ENCODE results near the gene CLDN6.

Gene CLDN6

DNA sequence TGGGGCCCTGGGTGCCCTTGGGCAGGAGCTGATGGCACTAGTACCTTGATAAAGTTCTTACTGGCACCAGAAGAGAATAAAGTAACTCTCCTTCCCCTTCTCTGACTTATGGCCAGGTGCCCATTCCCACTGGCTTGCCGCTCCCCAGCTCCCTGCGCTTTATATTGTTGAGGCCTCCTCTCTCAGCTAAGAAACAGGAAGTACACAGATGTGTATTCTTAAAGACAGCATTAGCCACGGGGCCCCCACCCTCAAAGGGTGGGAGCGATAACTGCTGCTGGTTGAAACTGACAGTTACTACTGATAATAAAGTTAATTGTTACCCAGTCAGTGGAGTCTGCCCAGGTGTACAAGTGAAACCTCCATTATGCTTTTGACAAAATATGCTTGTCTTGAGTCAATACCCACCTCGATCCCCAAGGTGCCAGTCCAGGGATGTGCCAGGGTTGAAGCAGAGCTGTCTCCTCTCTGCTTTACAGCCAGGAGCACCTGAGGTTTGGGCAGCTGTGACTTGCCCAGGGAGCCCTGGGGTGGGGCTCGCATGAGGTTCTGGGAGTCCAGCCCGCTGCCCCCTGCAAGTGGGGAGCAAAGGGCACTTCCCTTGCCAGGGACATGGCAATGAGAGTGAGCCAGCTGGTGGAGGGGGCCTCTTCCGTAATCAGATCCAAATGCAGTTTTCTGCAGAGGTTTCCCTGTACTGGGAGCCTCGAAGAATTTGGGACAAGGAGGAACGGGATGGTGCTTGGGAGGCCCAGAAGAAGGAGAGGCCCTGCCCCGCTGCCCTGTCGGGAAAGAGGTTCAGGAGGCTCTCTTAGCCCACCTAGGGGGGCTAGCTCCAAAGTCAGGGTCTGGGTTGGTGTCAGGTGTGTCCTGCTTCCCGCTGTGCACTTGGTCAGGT, 10.7 kb downstream of the CLDN6 start:
- Mint-ChIP-seq H3K36me3 (no peaks in the 10 kb centered on the region), H3K27ac (no peak overlapping the region), H3K27me3 (peaks cover 5 to 16% of the 10 kb centered on the region in 2 donors), H3K4me3 (no peak overlapping the region), H3K9me3 (no peaks in the 10 kb centered on the region), H3K4me1 (peaks cover 25 to 29% of the 10 kb centered on the region in 2 donors)
- ATAC-seq (replicated peaks) (no peak), DNase-seq (no peak)

DNA sequence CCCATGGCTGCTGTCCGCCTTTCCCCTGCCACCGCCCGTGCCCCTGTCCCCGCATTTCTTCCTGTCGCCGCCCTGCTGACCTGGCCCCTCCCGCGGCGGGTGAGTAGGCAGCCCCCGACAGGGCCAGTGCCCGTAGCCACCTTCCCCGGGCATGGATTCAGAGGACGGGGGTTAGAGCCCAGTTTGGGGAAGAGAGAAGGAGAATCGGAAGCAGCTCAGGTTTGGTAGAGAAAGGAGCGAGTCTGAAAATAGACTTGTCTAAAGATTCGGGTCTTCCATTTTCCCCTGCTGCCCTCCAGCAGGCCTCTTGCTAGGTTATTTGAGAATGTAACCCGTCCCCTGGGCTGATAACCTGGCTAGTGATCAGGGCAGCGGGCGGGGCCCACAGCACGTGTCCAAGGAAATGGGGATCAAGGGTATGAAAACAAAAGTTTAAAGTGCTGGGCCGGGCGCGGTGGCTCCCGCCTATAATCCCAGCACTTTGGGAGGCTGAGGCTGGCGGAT, 13.2 kb downstream of the CLDN6 start:
- Mint-ChIP-seq H3K9me3 (no peaks in the 10 kb centered on the region), H3K36me3 (no peaks in the 10 kb centered on the region), H3K27ac (peak overlapping the region; percentile 20), H3K27me3 (peaks cover 13 to 17% of the 10 kb centered on the region in 2 donors), H3K4me1 (peaks cover 23 to 29% of the 10 kb centered on the region in 2 donors), H3K4me3 (peak overlapping the region; percentile 76 to 78)
- no peak for DNase-seq
- ATAC-seq (replicated peaks): no peak

- ATAC-seq (replicated peaks) (peak; percentile 17 to 23), DNase-seq (no peak)
- peak overlapping the region in 1 of 2 donors; percentile 76 for H3K4me3 Mint-ChIP-seq
- peaks cover 23 to 29% of the 10 kb centered on the region in 2 donors for H3K4me1 Mint-ChIP-seq
- H3K27ac Mint-ChIP-seq: no peak overlapping the region
- no peaks in the 10 kb centered on the region for H3K36me3 Mint-ChIP-seq
- peaks cover 16 to 20% of the 10 kb centered on the region in 2 donors for H3K27me3 Mint-ChIP-seq
- H3K9me3 Mint-ChIP-seq: no peaks in the 10 kb centered on the region
Measured at GRCh38 chr16:3004319-3004718, 13.7 kb downstream of the CLDN6 start.

DNA sequence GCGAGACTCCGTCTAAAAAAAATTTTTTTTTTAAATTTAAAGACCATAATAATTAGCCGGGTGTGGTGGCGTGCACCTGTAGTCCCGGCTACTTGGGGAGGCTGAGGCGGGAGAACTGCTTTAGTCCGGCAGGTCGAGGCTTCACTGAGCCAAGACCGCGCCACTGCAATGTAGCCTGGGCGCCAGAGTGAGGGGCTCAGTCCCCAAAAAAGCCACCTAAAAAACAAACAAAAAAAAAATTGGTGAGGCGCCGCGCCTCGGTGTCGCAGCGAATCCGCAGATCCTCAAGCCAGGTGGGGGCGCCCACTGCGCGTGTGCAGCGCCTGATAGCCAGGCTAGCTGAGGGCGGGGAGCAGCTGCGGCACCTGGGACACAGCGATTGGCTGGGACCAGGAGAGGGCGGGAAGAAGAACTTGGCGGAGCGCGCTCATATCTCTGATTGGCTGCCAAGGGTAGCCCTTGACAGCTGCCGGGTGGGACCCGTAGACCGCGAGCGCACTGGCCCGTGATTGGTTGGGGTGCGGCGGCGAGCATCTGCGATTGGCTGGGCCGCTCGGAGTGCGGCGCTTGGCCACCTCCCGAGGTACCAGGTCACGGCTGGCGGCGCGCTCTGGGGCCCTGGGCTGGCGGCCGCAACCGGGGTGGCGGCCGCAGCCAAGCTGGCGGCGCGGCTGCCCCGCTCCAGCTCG, 14.3 kb downstream of the CLDN6 start:
- Mint-ChIP-seq H3K36me3 (no peaks in the 10 kb centered on the region), H3K9me3 (no peaks in the 10 kb centered on the region), H3K4me3 (peak overlapping the region; percentile 74 to 76), H3K27me3 (peaks cover 16 to 20% of the 10 kb centered on the region in 2 donors), H3K4me1 (peaks cover 23 to 27% of the 10 kb centered on the region in 2 donors), H3K27ac (no peak overlapping the region)
- ATAC-seq (replicated peaks) (peak; percentile 99), DNase-seq (peak; percentile 98)

- DNase-seq (no peak), ATAC-seq (replicated peaks) (no peak)
- H3K4me1 Mint-ChIP-seq: peaks cover 4 to 6% of the 10 kb centered on the region in 2 donors
- no peaks in the 10 kb centered on the region for H3K36me3 Mint-ChIP-seq
- H3K27ac Mint-ChIP-seq: no peak overlapping the region
- H3K9me3 Mint-ChIP-seq: no peaks in the 10 kb centered on the region
- peaks cover 16 to 23% of the 10 kb centered on the region in 2 donors for H3K27me3 Mint-ChIP-seq
- no peak overlapping the region for H3K4me3 Mint-ChIP-seq
Measured at GRCh38 chr16:3001316-3001715, 16.7 kb downstream of the CLDN6 start.

- Mint-ChIP-seq H3K4me3 (no peak overlapping the region), H3K9me3 (no peaks in the 10 kb centered on the region), H3K27ac (no peak overlapping the region), H3K36me3 (no peaks in the 10 kb centered on the region), H3K27me3 (peaks cover 16 to 31% of the 10 kb centered on the region in 2 donors), H3K4me1 (peaks cover 4 to 6% of the 10 kb centered on the region in 2 donors)
- DNase-seq: no peak
- no peak for ATAC-seq (replicated peaks)
Measured at GRCh38 chr16:3000540-3000939, 17.4 kb downstream of the CLDN6 start.

- Mint-ChIP-seq H3K36me3 (no peaks in the 10 kb centered on the region), H3K27me3 (peaks cover 15 to 31% of the 10 kb centered on the region in 2 donors), H3K9me3 (no peaks in the 10 kb centered on the region), H3K4me3 (no peak overlapping the region), H3K4me1 (peaks cover 3 to 5% of the 10 kb centered on the region in 2 donors), H3K27ac (no peak overlapping the region)
- DNase-seq: no peak
- no peak for ATAC-seq (replicated peaks)
Measured at GRCh38 chr16:2999929-3000328, 18.1 kb downstream of the CLDN6 start.

- ATAC-seq (replicated peaks): no peak
- Mint-ChIP-seq H3K27ac (no peak overlapping the region), H3K27me3 (peaks cover 11 to 31% of the 10 kb centered on the region in 2 donors), H3K4me1 (no peaks in the 10 kb centered on the region), H3K9me3 (no peaks in the 10 kb centered on the region), H3K36me3 (no peaks in the 10 kb centered on the region), H3K4me3 (no peak overlapping the region)
- DNase-seq: no peak
Measured at GRCh38 chr16:2996298-2996697, 21.7 kb downstream of the CLDN6 start.

DNA sequence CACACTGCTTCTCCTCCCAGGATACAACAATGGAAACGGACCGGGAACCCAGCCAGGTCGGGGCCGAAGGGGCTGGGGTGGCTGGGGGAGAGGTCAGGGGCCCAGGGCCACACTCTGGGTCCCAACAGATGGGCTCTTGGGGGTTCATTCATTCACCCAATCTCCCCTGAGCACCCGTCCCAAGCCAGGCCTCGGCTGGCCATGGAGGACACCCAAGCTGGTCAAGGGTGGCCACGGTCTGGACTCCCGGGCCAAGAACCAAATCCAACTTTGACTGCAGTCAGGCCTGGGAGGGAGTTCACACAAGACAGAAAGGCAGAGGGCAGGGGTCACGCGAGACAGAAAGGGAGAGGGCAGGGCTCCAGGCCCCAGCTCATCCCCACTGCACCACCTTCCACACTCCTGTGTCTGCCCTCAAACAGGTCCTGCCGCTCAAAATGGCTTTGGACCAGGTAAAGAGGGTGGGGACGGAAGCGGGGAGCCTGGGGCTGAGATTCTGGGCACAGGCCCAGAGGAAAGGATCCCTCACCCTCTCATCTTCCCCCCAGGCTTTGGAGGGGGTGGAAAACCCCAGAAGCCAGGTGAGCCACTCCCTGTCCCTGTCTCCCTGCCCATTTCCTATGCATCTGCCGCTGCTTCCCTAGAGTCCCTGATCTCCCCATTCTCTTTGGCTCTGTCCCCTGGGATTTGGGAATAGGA, 25.5 kb downstream of the CLDN6 start:
- no peak overlapping the region for H3K27ac Mint-ChIP-seq
- H3K4me3 Mint-ChIP-seq: no peak overlapping the region
- no peaks in the 10 kb centered on the region for H3K9me3 Mint-ChIP-seq
- no peaks in the 10 kb centered on the region for H3K4me1 Mint-ChIP-seq
- peaks cover 5 to 39% of the 10 kb centered on the region in 2 donors for H3K27me3 Mint-ChIP-seq
- no peak for DNase-seq
- H3K36me3 Mint-ChIP-seq: no peaks in the 10 kb centered on the region
- ATAC-seq (replicated peaks): no peak

DNA sequence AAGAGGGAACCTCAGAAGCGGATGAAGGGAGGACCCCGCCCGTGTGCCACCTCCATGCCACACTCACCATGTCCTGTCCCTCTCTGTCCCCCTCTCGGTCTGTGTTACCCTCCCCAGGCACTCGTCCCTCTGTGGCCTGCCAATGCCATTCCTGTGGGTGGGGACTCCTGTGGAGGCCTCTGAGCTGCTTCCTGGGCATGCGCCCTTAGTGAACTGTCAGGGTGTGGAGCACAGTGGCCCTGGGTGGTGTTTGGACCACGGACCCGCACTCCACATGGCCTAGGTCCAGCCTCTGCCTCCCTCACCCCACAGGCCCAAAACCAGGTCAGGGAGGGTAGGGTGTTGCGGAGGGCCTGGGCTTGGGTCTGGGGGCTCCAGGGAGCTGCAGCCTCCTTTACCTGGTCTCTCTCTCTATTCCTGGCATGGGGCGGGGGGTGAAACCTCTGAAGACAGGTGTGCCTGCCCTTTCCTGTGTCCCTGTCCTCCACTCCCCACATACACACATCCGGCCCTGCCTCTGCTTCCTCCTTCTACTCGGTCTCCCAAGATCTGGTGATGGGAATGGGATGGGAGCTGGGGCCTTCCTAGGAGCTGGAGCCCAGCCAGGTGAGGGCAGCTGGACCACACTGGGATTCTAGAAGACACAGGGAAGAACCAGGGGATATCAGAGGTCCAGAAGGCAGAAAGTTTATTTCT, 26.3 kb downstream of the CLDN6 start:
- DNase-seq (no peak), ATAC-seq (replicated peaks) (peak in 1 of 2 donors; percentile 8)

GRCh38 chr16:2990891-2991290, 27.1 kb downstream of the CLDN6 start:
- Mint-ChIP-seq H3K4me3 (no peak overlapping the region), H3K9me3 (no peaks in the 10 kb centered on the region), H3K4me1 (no peaks in the 10 kb centered on the region), H3K27me3 (peaks cover 10 to 27% of the 10 kb centered on the region in 2 donors), H3K36me3 (no peaks in the 10 kb centered on the region), H3K27ac (no peak overlapping the region)
- no peak for ATAC-seq (replicated peaks)
- no peak for DNase-seq

More for the DNA sequence above, 26.3 kb downstream of the CLDN6 start:
- Mint-ChIP-seq H3K27ac (no peak overlapping the region), H3K27me3 (peaks cover 7 to 36% of the 10 kb centered on the region in 2 donors), H3K4me1 (no peaks in the 10 kb centered on the region), H3K4me3 (no peak overlapping the region), H3K9me3 (no peaks in the 10 kb centered on the region), H3K36me3 (no peaks in the 10 kb centered on the region)

DNA sequence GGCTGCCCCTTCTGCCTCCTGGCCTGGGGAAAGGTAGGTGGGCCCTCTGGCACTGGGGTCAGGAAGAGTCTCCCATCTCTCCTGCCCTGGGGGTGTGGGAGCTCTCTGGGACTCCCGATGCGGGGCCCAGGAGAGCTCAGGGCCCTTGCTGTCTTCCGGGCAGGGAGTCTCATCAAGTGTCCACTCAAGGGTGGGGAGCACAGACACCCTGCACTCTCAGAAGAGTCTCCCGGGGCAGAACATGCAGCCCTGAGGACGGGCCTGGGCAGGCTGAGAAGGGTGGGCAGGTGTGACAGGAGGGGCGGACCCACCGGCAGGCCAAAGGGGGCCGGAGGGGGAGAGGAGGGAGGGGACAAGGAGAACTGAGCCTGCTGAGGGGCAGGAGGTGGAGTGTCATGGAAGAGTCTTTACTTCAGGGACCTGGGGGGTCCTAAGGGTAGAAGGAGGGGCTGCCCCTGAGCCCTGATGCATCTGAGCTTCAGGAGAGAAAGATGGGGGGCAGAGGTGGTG, 29.3 kb downstream of the CLDN6 start:
- peaks cover 10 to 24% of the 10 kb centered on the region in 2 donors for H3K27me3 Mint-ChIP-seq
- DNase-seq (no peak), ATAC-seq (replicated peaks) (no peak)
- H3K27ac Mint-ChIP-seq: no peak overlapping the region
- no peaks in the 10 kb centered on the region for H3K36me3 Mint-ChIP-seq
- no peaks in the 10 kb centered on the region for H3K9me3 Mint-ChIP-seq
- no peak overlapping the region for H3K4me3 Mint-ChIP-seq
- peaks cover 3 to 4% of the 10 kb centered on the region in 2 donors for H3K4me1 Mint-ChIP-seq

DNA sequence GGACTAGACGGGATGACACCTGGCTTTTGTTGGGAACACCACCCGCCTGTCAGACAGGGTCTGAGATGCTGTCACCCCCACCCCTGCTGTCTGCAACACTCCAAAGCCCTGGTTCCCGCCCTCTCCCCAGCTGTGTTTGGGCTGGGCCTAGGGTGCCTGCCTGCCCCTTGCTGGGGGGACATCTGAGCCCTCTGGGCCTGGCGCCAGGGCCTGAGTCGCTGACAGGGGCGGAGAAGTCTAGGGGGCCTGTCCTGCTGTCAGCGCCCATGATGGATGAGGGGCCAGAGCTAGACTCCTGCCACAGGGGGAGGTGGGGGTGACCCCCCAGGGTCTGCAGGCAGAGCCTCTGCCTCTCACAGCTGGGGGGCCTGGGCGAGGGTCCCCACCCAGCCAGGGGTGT, 30.1 kb downstream of the CLDN6 start:
- Mint-ChIP-seq H3K36me3 (no peaks in the 10 kb centered on the region), H3K27me3 (peaks cover 10 to 24% of the 10 kb centered on the region in 2 donors), H3K9me3 (no peaks in the 10 kb centered on the region), H3K27ac (no peak overlapping the region), H3K4me1 (peaks cover 3 to 10% of the 10 kb centered on the region in 2 donors), H3K4me3 (no peak overlapping the region)
- no peak for DNase-seq
- ATAC-seq (replicated peaks): no peak

All from stimulated activated naive B cell treated with anti-CD40 and anti-IgM and Interleukin-4, amounts not matched to agents 10 μg/mL and 1 μg/mL and 100 μg/mL, for 72 hours (primary cell).